CD4-positive, CD25-positive, alpha-beta regulatory T cell (primary cell): Measurements from ENCODE around the gene IQSEC1. TPM values are rescaled to one million over a fixed set of nuclear protein-coding genes. Genes with fewer than 3 reads are reported as not detected.

Source experiments
- ATAC-seq, 2 donors: fragments of 150-1000 bp; cut with Tn5 transposase; one replicate each; pipeline ENCODE4 v1.10.0; 2021; ENCODE audit warnings: low read depth in 2 of 2, moderate number of reproducible peaks in 2 of 2, moderate library complexity in 1 of 2
- DNase-seq, 3 donors: peaks; one replicate each; pipeline versions ENCODE4 v3.0.0 to v3.0.0-alpha.2; 2012 to 2022; ENCODE audit warnings: mixed read lengths in 1 of 3
- H3K27ac ChIP-seq: one replicate; pipeline ENCODE4 v1.7.0; 2013; ENCODE audit warnings: mild to moderate bottlenecking, low read length; ENCODE audit not compliant: insufficient read depth, poor library complexity, severe bottlenecking
- H3K27me3 ChIP-seq: one replicate; pipeline ENCODE4 v1.7.0; 2013; ENCODE audit warnings: low read length; ENCODE audit not compliant: control insufficient read depth, insufficient read depth
- H3K36me3 ChIP-seq: one replicate; pipeline ENCODE4 v1.7.0; 2013; ENCODE audit warnings: mild to moderate bottlenecking, low read length, moderate library complexity; ENCODE audit not compliant: control insufficient read depth, insufficient read depth
- H3K4me1 ChIP-seq: 2 replicates; pipeline ENCODE4 v1.7.0; 2013; ENCODE audit warnings: mild to moderate bottlenecking, low read length; ENCODE audit not compliant: insufficient read depth, control insufficient read depth, poor library complexity, severe bottlenecking
- H3K4me3 ChIP-seq: one replicate; pipeline ENCODE4 v1.7.0; 2013; ENCODE audit warnings: low read depth, mild to moderate bottlenecking, low read length, moderate library complexity
- H3K9me3 ChIP-seq, 2 experiments: 1 replicate in 1 of 2; 2 replicates in 1 of 2; pipeline ENCODE4 v1.7.0; 2013; ENCODE audit warnings: low read length in 2 of 2, mild to moderate bottlenecking in 1 of 2, moderate library complexity in 1 of 2; ENCODE audit not compliant: control insufficient read depth in 2 of 2
- H3K27ac Mint-ChIP-seq, 3 donors: one replicate each; pipeline ENCODE4 v1.8.0; 2020 to 2022; ENCODE audit warnings: mild to moderate bottlenecking in 3 of 3, mixed read lengths in 3 of 3, moderate library complexity in 2 of 3
- H3K27me3 Mint-ChIP-seq: one replicate; pipeline ENCODE4 v1.8.0; 2022; ENCODE audit warnings: mild to moderate bottlenecking, mixed read lengths
- H3K36me3 Mint-ChIP-seq: one replicate; pipeline ENCODE4 v1.8.0; 2020; ENCODE audit warnings: mixed read lengths
- H3K4me1 Mint-ChIP-seq, 4 donors: one replicate each; pipeline ENCODE4 v1.8.0; 2020 to 2022; ENCODE audit warnings: mixed read lengths in 4 of 4, mild to moderate bottlenecking in 1 of 4
- H3K4me3 Mint-ChIP-seq, 4 donors: one replicate each; pipeline ENCODE4 v1.8.0; 2020 to 2022; ENCODE audit warnings: mild to moderate bottlenecking in 4 of 4, mixed read lengths in 4 of 4, moderate library complexity in 3 of 4
- H3K9me3 Mint-ChIP-seq, 7 donors: one replicate each; pipeline ENCODE4 v1.8.0; 2020 to 2022; ENCODE audit warnings: mixed read lengths in 7 of 7, mild to moderate bottlenecking in 3 of 7, moderate library complexity in 2 of 7
- polyA plus RNA-seq, 4 donors: library from polyadenylated mRNA; unstranded; fragments of 300-500 nt; fragmentation: Illumina TruSeq; gene quantifications; one replicate each; pipeline ENCODE4 v1.2.3, GENCODE V29; 2021
- total RNA-seq: library from RNA; stranded (reverse); gene quantifications from one replicate; pipeline ENCODE4 v1.2.3, GENCODE V29; 2022

IQSEC1 gene
- total and polyA plus RNA-seq, 5 donors from 2014 or later, result 17.7 to 131 (median 21.1) TPM

DNA sequence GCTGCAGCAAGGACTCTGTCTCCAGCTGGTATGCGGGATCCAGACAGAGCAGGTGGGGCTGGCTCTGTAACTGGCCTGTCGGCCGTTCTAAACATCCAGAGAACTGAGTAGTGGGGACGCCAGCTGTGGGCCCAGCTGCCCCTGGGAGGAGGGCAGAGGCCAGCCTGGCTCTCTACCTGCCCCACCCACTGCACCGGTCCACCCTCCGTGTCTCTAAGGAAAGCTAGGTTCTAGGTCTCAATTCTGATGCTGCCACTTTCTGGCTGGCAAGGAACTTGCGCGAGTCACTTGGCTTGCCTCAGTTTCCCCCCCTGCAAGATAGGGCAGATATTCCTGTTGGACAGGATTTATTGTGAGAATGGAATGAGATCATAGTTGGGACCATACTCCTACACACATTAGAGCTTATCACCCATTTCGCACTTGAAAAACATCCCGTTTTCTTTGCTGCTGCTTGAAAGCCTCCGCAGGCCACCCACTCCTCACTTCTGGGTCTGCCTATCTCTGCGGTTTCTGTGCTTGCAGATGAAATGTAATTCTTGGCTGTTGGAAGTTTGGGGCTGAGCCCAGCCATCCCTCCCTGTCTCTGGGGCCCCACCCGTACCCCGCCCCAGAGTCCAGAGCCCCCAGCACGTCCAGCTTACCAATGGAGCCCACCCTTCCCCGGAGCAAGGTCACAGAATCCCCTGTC is 65.8 kb downstream of the IQSEC1 start:
- Mint-ChIP-seq H3K4me3 (peak overlapping the region in 2 of 4 donors; percentile 12 to 81), H3K36me3 (peaks cover 14% of the 10 kb centered on the region), H3K27ac (peak overlapping the region in 1 of 3 donors; percentile 97), H3K9me3 (peaks cover 0 to 2% (median 0%) of the 10 kb centered on the region in 7 donors), H3K4me1 (peaks cover 27 to 98% (median 71%) of the 10 kb centered on the region in 4 donors), H3K27me3 (no peaks in the 10 kb centered on the region)
- no peak for ATAC-seq
- DNase-seq, result no peak
- no peaks in the 10 kb centered on the region for H3K9me3 ChIP-seq
- H3K4me1 ChIP-seq, result peaks cover 97% of the 10 kb centered on the region
- no peak overlapping the region for H3K4me3 ChIP-seq
- H3K27ac ChIP-seq, result no peak overlapping the region
- no peaks in the 10 kb centered on the region for H3K27me3 ChIP-seq
- H3K36me3 ChIP-seq, result peaks cover 19% of the 10 kb centered on the region

DNA sequence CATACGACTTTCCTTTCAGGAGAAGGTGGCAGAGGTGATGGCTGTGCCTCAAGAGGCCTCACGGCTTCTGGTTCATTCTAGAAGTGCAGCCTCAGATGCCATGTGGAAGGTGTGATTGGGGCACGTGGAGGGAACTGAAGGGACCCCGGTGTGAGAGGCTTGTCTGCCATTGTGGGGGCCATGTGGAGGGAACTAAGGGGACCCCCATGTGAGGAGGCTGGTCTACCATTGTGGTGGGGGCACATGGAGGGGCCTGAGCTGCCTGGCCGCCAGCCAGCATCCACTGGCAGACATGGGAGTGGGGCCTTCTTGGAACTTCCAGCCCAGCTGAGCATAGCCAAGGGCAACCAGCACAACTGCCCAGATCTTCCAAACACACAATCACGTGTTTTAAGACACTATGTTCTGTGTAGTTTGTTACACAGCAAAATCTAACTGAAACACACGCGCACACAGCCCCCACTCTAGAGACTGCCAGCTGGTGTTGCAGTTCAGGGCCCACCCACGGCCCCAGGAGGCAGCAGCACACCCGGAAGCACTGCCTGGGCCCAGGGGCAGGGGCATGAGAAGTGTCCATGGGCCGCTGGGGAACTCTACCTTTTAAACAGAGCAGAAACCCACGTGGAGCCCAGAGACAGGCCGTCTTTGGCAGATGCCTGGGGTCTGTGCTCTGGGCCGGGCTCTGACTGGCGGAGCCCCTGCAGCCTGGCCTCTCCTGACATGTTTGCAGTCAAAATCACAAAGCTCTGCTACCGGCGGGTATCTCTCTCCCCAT is 66.8 kb downstream of the IQSEC1 start:
- no peak for DNase-seq
- Histone ChIP-seq H3K27ac (no peak overlapping the region), H3K36me3 (peaks cover 25% of the 10 kb centered on the region), H3K4me1 (peaks cover 97% of the 10 kb centered on the region), H3K4me3 (no peak overlapping the region), H3K27me3 (no peaks in the 10 kb centered on the region), H3K9me3 (no peaks in the 10 kb centered on the region)
- Mint-ChIP-seq H3K4me3 (peak overlapping the region in 2 of 4 donors; percentile 13 to 47), H3K9me3 (peaks cover 0 to 2% (median 0%) of the 10 kb centered on the region in 7 donors), H3K36me3 (peaks cover 17% of the 10 kb centered on the region), H3K27me3 (no peaks in the 10 kb centered on the region), H3K4me1 (peaks cover 25 to 95% (median 68%) of the 10 kb centered on the region in 4 donors), H3K27ac (peak overlapping the region; percentile 62 to 94 (median 73))
- no peak for ATAC-seq

- Mint-ChIP-seq H3K27ac (peak overlapping the region in 2 of 3 donors; percentile 73 to 75), H3K36me3 (peaks cover 21% of the 10 kb centered on the region)
These were observed 67.9 kb downstream of the IQSEC1 start for GRCh38 chr3:13005301-13005700.

DNA sequence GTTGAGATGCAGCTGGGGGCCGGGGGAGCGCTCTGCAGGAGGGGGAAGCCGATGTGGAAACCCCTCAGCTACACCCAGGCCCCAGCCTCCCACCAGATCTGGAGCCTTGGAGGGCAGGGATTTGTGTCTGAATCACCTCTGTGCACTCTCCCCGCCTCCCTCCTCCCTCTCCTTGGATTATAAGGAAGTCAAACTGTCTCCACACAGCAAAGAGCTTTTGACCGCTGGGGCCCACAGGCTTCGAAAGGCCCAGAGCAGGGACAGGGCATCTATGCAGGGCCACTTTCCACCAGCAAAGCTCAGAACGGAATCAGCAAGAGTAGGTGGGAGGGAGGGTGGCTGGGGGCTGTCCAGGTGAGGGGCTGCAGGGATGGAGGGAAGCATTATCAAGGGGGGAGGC is 68.9 kb downstream of the IQSEC1 start:
- no peak overlapping the region for H3K27ac ChIP-seq
- ATAC-seq (no peak), DNase-seq (no peak)
- no peaks in the 10 kb centered on the region for H3K9me3 ChIP-seq
- no peaks in the 10 kb centered on the region for H3K27me3 ChIP-seq
- Mint-ChIP-seq H3K36me3 (peaks cover 26% of the 10 kb centered on the region), H3K9me3 (peaks cover 0 to 2% (median 0%) of the 10 kb centered on the region in 7 donors), H3K4me3 (peak overlapping the region in 2 of 4 donors; percentile 64 to 75), H3K4me1 (peaks cover 19 to 92% (median 61%) of the 10 kb centered on the region in 4 donors), H3K27me3 (no peaks in the 10 kb centered on the region), H3K27ac (peak overlapping the region in 2 of 3 donors; percentile 57 to 82)
- peaks cover 35% of the 10 kb centered on the region for H3K36me3 ChIP-seq
- no peak overlapping the region for H3K4me3 ChIP-seq
- peaks cover 84% of the 10 kb centered on the region for H3K4me1 ChIP-seq

More at GRCh38 chr3:13005301-13005700, 67.9 kb downstream of the IQSEC1 start:
- H3K36me3 ChIP-seq, result peaks cover 31% of the 10 kb centered on the region
- peaks cover 0 to 2% (median 0%) of the 10 kb centered on the region in 7 donors for H3K9me3 Mint-ChIP-seq
- H3K27ac ChIP-seq, result no peak overlapping the region
- H3K4me1 Mint-ChIP-seq, result peaks cover 23 to 92% (median 61%) of the 10 kb centered on the region in 4 donors
- H3K27me3 ChIP-seq, result no peaks in the 10 kb centered on the region
- no peaks in the 10 kb centered on the region for H3K9me3 ChIP-seq
- H3K4me1 ChIP-seq, result peaks cover 90% of the 10 kb centered on the region
- ATAC-seq (no peak), DNase-seq (no peak)
- H3K27me3 Mint-ChIP-seq, result no peaks in the 10 kb centered on the region
- no peak overlapping the region for H3K4me3 ChIP-seq
- H3K4me3 Mint-ChIP-seq, result peak overlapping the region in 1 of 4 donors; percentile 57

- DNase-seq (no peak), ATAC-seq (no peak)
- H3K27me3 ChIP-seq, result no peaks in the 10 kb centered on the region
- peaks cover 41% of the 10 kb centered on the region for H3K36me3 ChIP-seq
- no peak overlapping the region for H3K27ac ChIP-seq
- peak overlapping the region; percentile 42 for H3K4me3 ChIP-seq
- Mint-ChIP-seq H3K36me3 (peaks cover 28% of the 10 kb centered on the region), H3K27ac (peak overlapping the region; percentile 57 to 89 (median 82)), H3K9me3 (peaks cover 0 to 2% (median 0%) of the 10 kb centered on the region in 7 donors), H3K4me3 (peak overlapping the region in 3 of 4 donors; percentile 51 to 64 (median 62)), H3K27me3 (no peaks in the 10 kb centered on the region), H3K4me1 (peaks cover 16 to 92% (median 61%) of the 10 kb centered on the region in 4 donors)
- H3K9me3 ChIP-seq, result no peaks in the 10 kb centered on the region
- H3K4me1 ChIP-seq, result peaks cover 80% of the 10 kb centered on the region
These were observed 69.6 kb downstream of the IQSEC1 start for GRCh38 chr3:13003608-13004007.

GRCh38 chr3:13002398-13003124 is 70.7 kb downstream of the IQSEC1 start:
- DNase-seq (peak in 2 of 3 donors; percentile 19 to 68), ATAC-seq (peak; percentile 24 to 54)
- no peaks in the 10 kb centered on the region for H3K27me3 ChIP-seq
- Mint-ChIP-seq H3K4me1 (peaks cover 18 to 90% (median 62%) of the 10 kb centered on the region in 4 donors), H3K36me3 (peaks cover 26% of the 10 kb centered on the region), H3K27me3 (no peaks in the 10 kb centered on the region), H3K27ac (peak overlapping the region; percentile 72 to 91 (median 82)), H3K9me3 (peaks cover 0 to 2% (median 0%) of the 10 kb centered on the region in 7 donors), H3K4me3 (peak overlapping the region; percentile 55 to 89 (median 68))
- no peaks in the 10 kb centered on the region for H3K9me3 ChIP-seq
- peak overlapping the region; percentile 58 for H3K4me3 ChIP-seq
- peak overlapping the region; percentile 50 for H3K27ac ChIP-seq
- peaks cover 44% of the 10 kb centered on the region for H3K36me3 ChIP-seq
- H3K4me1 ChIP-seq, result peaks cover 70% of the 10 kb centered on the region
